Nephron (organoid): Measurements from ENCODE around the gene OGDH.
"Not testable (repeated sequence)": the region's sequence is repeated elsewhere in the genome, so short reads cannot be mapped to it uniquely, and the experiment has no call there.

Source experiments
- H3K27ac Mint-ChIP-seq, 3 experiments: 2 replicates each; pipeline ENCODE4 v1.8.0; 2020; ENCODE audit warnings: mixed read lengths in 3 of 3, mild to moderate bottlenecking in 2 of 3, moderate library complexity in 1 of 3
- H3K27me3 Mint-ChIP-seq: 2 replicates; pipeline ENCODE4 v1.8.0; 2021; ENCODE audit warnings: low read depth, mild to moderate bottlenecking, moderate library complexity, mixed read lengths
- H3K36me3 Mint-ChIP-seq: 2 replicates; pipeline ENCODE4 v1.8.0; 2020; ENCODE audit warnings: low read depth, mixed read lengths
- H3K4me1 Mint-ChIP-seq: 2 replicates; pipeline ENCODE4 v1.8.0; 2020; ENCODE audit warnings: mixed read lengths
- H3K4me3 Mint-ChIP-seq, 3 experiments: 2 replicates each; pipeline ENCODE4 v1.8.0; 2020; ENCODE audit warnings: mild to moderate bottlenecking in 3 of 3, mixed read lengths in 3 of 3, moderate library complexity in 2 of 3
- H3K9me3 Mint-ChIP-seq: 2 replicates; pipeline ENCODE4 v1.8.0; 2020; ENCODE audit warnings: mixed read lengths
- CTCF ChIP-seq, 3 experiments: fragments of 200-600 bp; sonication (generic); IDR thresholded peaks; one replicate each; pipeline ENCODE4 v1.5.0; 2021; ENCODE audit warnings: antibody characterized with exemption in 3 of 3; ENCODE audit not compliant: unreplicated experiment in 3 of 3

OGDH gene

GRCh38 chr7:44713680-44714335 is 107.4 kb downstream of the OGDH start:
- no peaks in the 10 kb centered on the region for H3K4me1 Mint-ChIP-seq
- no peak overlapping the region for H3K4me3 Mint-ChIP-seq
- no peak for TF ChIP-seq CTCF (IDR thresholded peaks at IDR 0.05; ENCODE audit: unreplicated experiment in 3 of 3)
- H3K27me3 Mint-ChIP-seq, result peaks cover 4% of the 10 kb centered on the region
- H3K27ac Mint-ChIP-seq, result no peak overlapping the region
- no peaks in the 10 kb centered on the region for H3K9me3 Mint-ChIP-seq
- peaks cover 5% of the 10 kb centered on the region for H3K36me3 Mint-ChIP-seq

DNA sequence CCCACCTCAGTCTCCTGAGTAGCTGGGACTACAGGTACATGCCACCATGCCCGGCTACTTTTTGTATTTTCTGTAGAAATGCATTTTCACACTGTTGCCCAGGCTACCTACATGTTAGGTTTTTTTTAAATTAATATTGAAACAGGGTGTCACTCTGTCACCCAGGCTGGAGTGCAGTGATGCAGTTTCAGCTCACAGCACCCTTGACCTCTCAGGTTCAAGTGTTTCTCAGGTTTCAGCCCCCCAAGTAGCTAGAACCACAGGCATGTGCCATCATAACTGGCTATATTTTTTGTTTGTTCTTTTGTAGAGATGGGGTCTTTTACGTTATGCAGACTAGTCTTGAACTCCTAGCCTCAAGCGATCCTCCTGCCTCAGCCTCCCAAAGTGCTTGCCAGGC is 109.8 kb downstream of the OGDH start:
- H3K27ac Mint-ChIP-seq, result no peak overlapping the region
- TF ChIP-seq CTCF (IDR thresholded peaks at IDR 0.05; ENCODE audit: unreplicated experiment in 3 of 3), result no peak

GRCh38 chr7:44720301-44720700 is 113.9 kb downstream of the OGDH start:
- TF ChIP-seq CTCF (IDR thresholded peaks at IDR 0.05; ENCODE audit: unreplicated experiment in 3 of 3), result no peak
- Mint-ChIP-seq H3K27me3 (peaks cover 4% of the 10 kb centered on the region), H3K27ac (no peak overlapping the region), H3K4me1 (no peaks in the 10 kb centered on the region), H3K4me3 (no peak overlapping the region), H3K36me3 (peaks cover 3% of the 10 kb centered on the region), H3K9me3 (peaks cover 9% of the 10 kb centered on the region)

More for the DNA sequence above, 109.8 kb downstream of the OGDH start:
- Mint-ChIP-seq H3K4me1 (no peaks in the 10 kb centered on the region), H3K4me3 (no peak overlapping the region), H3K36me3 (no peaks in the 10 kb centered on the region), H3K9me3 (peaks cover 3% of the 10 kb centered on the region), H3K27me3 (peaks cover 4% of the 10 kb centered on the region)

DNA sequence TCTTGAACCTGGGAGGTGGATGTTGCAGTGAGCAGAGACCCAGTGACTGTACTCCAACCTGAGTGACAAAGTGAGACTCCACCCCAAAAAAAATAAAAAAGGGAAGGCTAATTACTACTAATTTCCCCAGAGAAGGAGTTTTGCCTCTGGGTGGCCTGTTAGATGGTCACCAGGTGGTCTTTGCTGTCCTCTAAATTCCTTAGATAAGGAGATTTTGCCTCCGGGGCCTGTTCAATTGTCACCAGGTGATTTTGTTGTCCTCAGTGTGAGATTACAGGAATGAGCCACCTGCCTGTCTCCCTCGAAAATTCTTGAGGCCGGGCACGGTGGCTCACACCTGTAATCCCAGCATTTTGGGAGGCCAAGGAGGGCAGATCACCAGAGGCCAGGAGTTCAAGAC is 117.8 kb downstream of the OGDH start:
- no peaks in the 10 kb centered on the region for H3K27me3 Mint-ChIP-seq
- peaks cover 3% of the 10 kb centered on the region for H3K36me3 Mint-ChIP-seq
- H3K4me1 Mint-ChIP-seq, result no peaks in the 10 kb centered on the region
- H3K4me3 Mint-ChIP-seq, result no peak overlapping the region
- H3K27ac Mint-ChIP-seq, result no peak overlapping the region
- no peak for TF ChIP-seq CTCF (IDR thresholded peaks at IDR 0.05; ENCODE audit: unreplicated experiment in 3 of 3)
- H3K9me3 Mint-ChIP-seq, result peaks cover 9% of the 10 kb centered on the region

DNA sequence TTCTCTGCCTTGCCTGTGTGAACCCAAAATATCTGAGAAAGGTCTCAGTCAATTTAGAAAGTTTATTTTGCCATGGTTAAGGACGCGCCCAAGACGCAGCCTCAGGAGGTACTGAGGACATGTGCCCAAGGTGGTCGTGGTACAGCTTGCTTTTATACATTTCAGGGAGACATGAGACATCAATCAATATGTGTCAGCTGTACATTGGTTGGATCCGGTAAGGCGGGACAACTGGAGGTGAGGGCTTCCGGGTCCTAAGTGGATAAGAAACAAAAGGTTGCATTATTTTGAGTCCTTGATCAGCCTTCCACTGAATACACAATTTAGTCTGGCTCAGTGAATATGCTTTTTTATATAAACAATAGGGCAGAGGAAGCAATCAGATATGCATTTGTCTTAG is 119.8 kb downstream of the OGDH start:
- H3K4me1 Mint-ChIP-seq, result not testable (repeated sequence)

GRCh38 chr7:44727158-44727936 is 120.9 kb downstream of the OGDH start:
- peak overlapping the region in 2 of 3 experiments; percentile 1 to 3 for H3K27ac Mint-ChIP-seq
- no peaks in the 10 kb centered on the region for H3K9me3 Mint-ChIP-seq
- H3K4me3 Mint-ChIP-seq, result no peak overlapping the region
- TF ChIP-seq CTCF (IDR thresholded peaks at IDR 0.05; ENCODE audit: unreplicated experiment in 3 of 3), result no peak
- no peaks in the 10 kb centered on the region for H3K4me1 Mint-ChIP-seq
- no peaks in the 10 kb centered on the region for H3K27me3 Mint-ChIP-seq
- H3K36me3 Mint-ChIP-seq, result no peaks in the 10 kb centered on the region

More for the DNA sequence above, 119.8 kb downstream of the OGDH start:
- H3K9me3 Mint-ChIP-seq, H3K4me3 Mint-ChIP-seq, H3K27ac Mint-ChIP-seq, H3K27me3 Mint-ChIP-seq, H3K36me3 Mint-ChIP-seq: not testable (repeated sequence)
